Endothelial cell of umbilical vein (primary cell): ENCODE data around the gene CCDC183. TPM values are rescaled to one million over a fixed set of nuclear protein-coding genes. Genes with fewer than 3 reads are reported as not detected.
"Not testable (repeated sequence)": the region's sequence is repeated elsewhere in the genome, so short reads cannot be mapped to it uniquely, and the experiment has no call there.

Experiments
- BruUV-seq: library from RNA; stranded (reverse); fragments of 400-500 nt; replicated peaks from 2 replicates; lab custom pipeline; 2021; lab: Mats Ljungman, UMichigan
- CTCF ChIA-PET: fragments of 300-600, 350-600 bp; sonication (Branson Sonifier 250); formaldehyde crosslinking; loops from one replicate; lab custom pipeline; 2021; ENCODE audit warnings: antibody characterized with exemption, inconsistent platforms; lab: Charles Lee
- POLR2A ChIA-PET: fragments of 300-600, 350-600 bp; sonication (Branson Sonifier 250); formaldehyde crosslinking; loops from one replicate; lab custom pipeline; 2021; ENCODE audit warnings: antibody characterized with exemption, inconsistent platforms; lab: Charles Lee
- DNase-seq: peaks from one replicate; pipeline ENCODE4 v3.0.0-alpha.2; 2011; ENCODE audit warnings: low read depth, low spot score
- FAIRE-seq: peaks from 2 replicates; lab custom pipeline; 2011; peaks lifted over from hg19 to GRCh38; lab: Jason Lieb, UNC
- H2AFZ ChIP-seq: 2 replicates; pipeline ENCODE4 v1.6.0; 2012; ENCODE audit warnings: low read depth, low read length, control low read depth, inconsistent platforms
- H3K27ac ChIP-seq: 2 replicates; pipeline ENCODE4 v1.5.1; 2011; ENCODE audit warnings: low read depth, mild to moderate bottlenecking, control low read depth, low read length, moderate library complexity; ENCODE audit not compliant: insufficient read depth
- H3K27me3 ChIP-seq, 2 experiments: 2 replicates each; pipeline versions ENCODE4 v1.6.0 to v1.6.1; 2011; ENCODE audit warnings: low read length in 2 of 2, mixed read lengths in 1 of 2; ENCODE audit not compliant: control insufficient read depth in 2 of 2, insufficient read depth in 2 of 2
- H3K36me3 ChIP-seq, 2 experiments: 2 replicates in 1 of 2; 3 replicates in 1 of 2; pipeline ENCODE4 v1.5.1; 2011; ENCODE audit warnings: low read length in 2 of 2, mild to moderate bottlenecking in 1 of 2, moderate library complexity in 1 of 2; ENCODE audit not compliant: control insufficient read depth in 2 of 2, insufficient read depth in 2 of 2; ENCODE audit errors: extremely low read depth in 1 of 2
- H3K4me1 ChIP-seq: 3 replicates; pipeline ENCODE4 v1.5.1; 2011; ENCODE audit warnings: mild to moderate bottlenecking, low read length; ENCODE audit not compliant: control insufficient read depth, insufficient read depth; ENCODE audit errors: extremely low read depth
- H3K4me2 ChIP-seq: 2 replicates; pipeline ENCODE4 v1.6.1; 2011; ENCODE audit warnings: low read length, control low read depth, mixed read lengths; ENCODE audit not compliant: insufficient read depth
- H3K4me3 ChIP-seq, 3 experiments: fragments of 200-600 bp in 1 of 3; sonication (generic), shearing (Covaris generic) in 1 of 3; replicated peaks in 1 of 3; 2 replicates each; pipeline ENCODE4 v1.5.1; 2011 to 2016; ENCODE audit warnings: control low read depth in 3 of 3, low read length in 3 of 3, mild to moderate bottlenecking in 2 of 3, inconsistent platforms in 1 of 3, low read depth in 1 of 3, moderate library complexity in 1 of 3; ENCODE audit not compliant: insufficient read depth in 1 of 3
- H3K79me2 ChIP-seq: 2 replicates; pipeline ENCODE4 v1.6.0; 2012; ENCODE audit warnings: low read length, inconsistent platforms; ENCODE audit not compliant: control insufficient read depth, insufficient read depth
- H3K9ac ChIP-seq: replicated peaks from 2 replicates; pipeline ENCODE3; 2011; ENCODE audit warnings: low read length, control low read depth; ENCODE audit not compliant: insufficient read depth; ENCODE audit errors: extremely low read depth
- H3K9me1 ChIP-seq: replicated peaks from 3 replicates; pipeline ENCODE4 v1.6.0; 2011; ENCODE audit warnings: mild to moderate bottlenecking, low read length; ENCODE audit not compliant: control insufficient read depth, insufficient read depth; ENCODE audit errors: extremely low read depth
- H3K9me3 ChIP-seq: replicated peaks from 2 replicates; pipeline ENCODE4 v1.5.1; 2012; ENCODE audit warnings: low read length, inconsistent platforms; ENCODE audit not compliant: control insufficient read depth, insufficient read depth
- H4K20me1 ChIP-seq: replicated peaks from 2 replicates; pipeline ENCODE3; 2011; ENCODE audit warnings: mild to moderate bottlenecking, low read length; ENCODE audit not compliant: control insufficient read depth, insufficient read depth; ENCODE audit errors: extremely low read depth
- EZH2 ChIP-seq: IDR thresholded peaks from 2 replicates; pipeline ENCODE4 v1.6.1; 2012; ENCODE audit warnings: borderline replicate concordance, low read depth, mild to moderate bottlenecking, moderate library complexity, low read length, inconsistent platforms; ENCODE audit not compliant: severe bottlenecking
- FOS ChIP-seq: IDR thresholded peaks from 2 replicates; pipeline ENCODE4 v1.6.1; 2011; ENCODE audit warnings: mild to moderate bottlenecking, low read length, moderate library complexity, borderline replicate concordance; ENCODE audit not compliant: insufficient read depth
- GATA2 ChIP-seq: IDR thresholded peaks from 2 replicates; pipeline ENCODE4 v1.7.0; 2011; ENCODE audit warnings: low read depth, mild to moderate bottlenecking, moderate library complexity, mixed read lengths, low read length; ENCODE audit not compliant: insufficient read length, insufficient read depth
- JUN ChIP-seq: IDR thresholded peaks from 2 replicates; pipeline ENCODE4 v1.6.1; 2011; ENCODE audit warnings: borderline replicate concordance, low read depth; ENCODE audit not compliant: insufficient read length, insufficient read depth
- MYC ChIP-seq: IDR thresholded peaks from one replicate; pipeline ENCODE4 v1.6.1; 2011; ENCODE audit warnings: mild to moderate bottlenecking, low read depth, low read length
- POLR2A ChIP-seq: IDR thresholded peaks from 2 replicates; pipeline ENCODE4 v1.6.1; 2012; ENCODE audit warnings: low read depth, mild to moderate bottlenecking, control low read depth, low read length
- POLR2AphosphoS5 ChIP-seq: IDR thresholded peaks from 2 replicates; pipeline ENCODE4 v1.6.1; 2012; ENCODE audit warnings: low read depth, mild to moderate bottlenecking, control low read depth, low read length, moderate library complexity; ENCODE audit not compliant: insufficient read depth
- dilution Hi-C: fragments of 300-500 bp; cut with MboI; formaldehyde crosslinking; loops from one replicate; pipeline ENCODE4 v1.15.0; 2019; ENCODE audit warnings: low sequenced_read_pairs; ENCODE audit not compliant: extremely low pct_ligation_motif_present
- intact Hi-C: fragments of 100-400 bp; cut with micrococcal nuclease; formaldehyde crosslinking; loops from one replicate; pipeline ENCODE4 v1.10.0; 2022
- polyA plus RNA-seq, 4 experiments: library from polyadenylated mRNA; depleted of rRNA in 3 of 4; stranded (reverse) in 3 of 4; unstranded in 1 of 4; fragments of >200 nt; gene quantifications; 2 replicates each; pipeline versions ENCODE4 v1.2.1 to v1.2.3, GENCODE V29; 2011 to 2012; ENCODE audit warnings: missing spikeins in 1 of 4
- total RNA-seq: library from RNA; stranded (reverse); gene quantifications from 2 replicates; pipeline ENCODE4 v1.2.3, GENCODE V29; 2021
- TF ChIP-seq, protein P1 (sequence below), 2 donors: IDR thresholded peaks; 1 replicate in 1 of 2; 2 replicates in 1 of 2; pipeline ENCODE4 v1.5.1; 2011; ENCODE audit warnings: low read length in 2 of 2, mild to moderate bottlenecking in 2 of 2, moderate library complexity in 2 of 2, control low read depth in 1 of 2, inconsistent platforms in 1 of 2, low read depth in 1 of 2; ENCODE audit not compliant: insufficient read depth in 1 of 2; ENCODE audit errors: extremely low read depth in 1 of 2
- TF ChIP-seq, protein P2 (sequence below): IDR thresholded peaks from 2 replicates; pipeline ENCODE4 v1.6.1; 2011; ENCODE audit not compliant: insufficient read depth, insufficient read length

Gene CCDC183
- total and polyA plus RNA-seq, 2 donors (not counting 3 experiments of a cell fraction or from before 2014, with no cell fraction given) = 0.50 TPM; not detected in 1

- H3K27ac ChIP-seq = no peak overlapping the region
- H3K79me2 ChIP-seq = no peaks in the 10 kb centered on the region
- BruUV-seq = no TSS peak
- H3K9me3 ChIP-seq = no peaks in the 10 kb centered on the region
- H3K36me3 ChIP-seq = peaks cover under 1 to 13% of the 10 kb centered on the region in 2 experiments
- H3K4me3 ChIP-seq = no peak overlapping the region
- peaks cover 3% of the 10 kb centered on the region for H3K4me1 ChIP-seq
- H2AFZ ChIP-seq = no peak overlapping the region
- FAIRE-seq (no peak), DNase-seq (no peak)
- TF ChIP-seq, protein P1, sequence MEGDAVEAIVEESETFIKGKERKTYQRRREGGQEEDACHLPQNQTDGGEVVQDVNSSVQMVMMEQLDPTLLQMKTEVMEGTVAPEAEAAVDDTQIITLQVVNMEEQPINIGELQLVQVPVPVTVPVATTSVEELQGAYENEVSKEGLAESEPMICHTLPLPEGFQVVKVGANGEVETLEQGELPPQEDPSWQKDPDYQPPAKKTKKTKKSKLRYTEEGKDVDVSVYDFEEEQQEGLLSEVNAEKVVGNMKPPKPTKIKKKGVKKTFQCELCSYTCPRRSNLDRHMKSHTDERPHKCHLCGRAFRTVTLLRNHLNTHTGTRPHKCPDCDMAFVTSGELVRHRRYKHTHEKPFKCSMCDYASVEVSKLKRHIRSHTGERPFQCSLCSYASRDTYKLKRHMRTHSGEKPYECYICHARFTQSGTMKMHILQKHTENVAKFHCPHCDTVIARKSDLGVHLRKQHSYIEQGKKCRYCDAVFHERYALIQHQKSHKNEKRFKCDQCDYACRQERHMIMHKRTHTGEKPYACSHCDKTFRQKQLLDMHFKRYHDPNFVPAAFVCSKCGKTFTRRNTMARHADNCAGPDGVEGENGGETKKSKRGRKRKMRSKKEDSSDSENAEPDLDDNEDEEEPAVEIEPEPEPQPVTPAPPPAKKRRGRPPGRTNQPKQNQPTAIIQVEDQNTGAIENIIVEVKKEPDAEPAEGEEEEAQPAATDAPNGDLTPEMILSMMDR (IDR thresholded peaks at IDR 0.05; ENCODE audit: extremely low read depth in 1 of 2, insufficient read depth in 1 of 2, low read depth in 1 of 2, low read length in 2 of 2) = no peak
- TF ChIP-seq POLR2A = no peak
- no peak for TF ChIP-seq MYC
- no peak for TF ChIP-seq POLR2AphosphoS5
- TF ChIP-seq, protein P2, sequence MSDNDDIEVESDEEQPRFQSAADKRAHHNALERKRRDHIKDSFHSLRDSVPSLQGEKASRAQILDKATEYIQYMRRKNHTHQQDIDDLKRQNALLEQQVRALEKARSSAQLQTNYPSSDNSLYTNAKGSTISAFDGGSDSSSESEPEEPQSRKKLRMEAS = no peak
- TF ChIP-seq EZH2 = no peak
- TF ChIP-seq FOS = no peak
- no peak for TF ChIP-seq GATA2
- no peak for TF ChIP-seq JUN
- no peaks in the 10 kb centered on the region for H4K20me1 ChIP-seq
- dilution Hi-C loops (no loop called here), intact Hi-C loops (no loop called here)
- no peak overlapping the region for H3K9ac ChIP-seq
- no peaks in the 10 kb centered on the region for H3K9me1 ChIP-seq
- ChIA-PET CTCF (no interaction called here), POLR2A (no interaction called here)
- H3K27me3 ChIP-seq = no peaks in the 10 kb centered on the region
- no peak overlapping the region for H3K4me2 ChIP-seq
Observed at GRCh38 chr9:136837146-136837855, 41.2 kb downstream of the CCDC183 start.

DNA sequence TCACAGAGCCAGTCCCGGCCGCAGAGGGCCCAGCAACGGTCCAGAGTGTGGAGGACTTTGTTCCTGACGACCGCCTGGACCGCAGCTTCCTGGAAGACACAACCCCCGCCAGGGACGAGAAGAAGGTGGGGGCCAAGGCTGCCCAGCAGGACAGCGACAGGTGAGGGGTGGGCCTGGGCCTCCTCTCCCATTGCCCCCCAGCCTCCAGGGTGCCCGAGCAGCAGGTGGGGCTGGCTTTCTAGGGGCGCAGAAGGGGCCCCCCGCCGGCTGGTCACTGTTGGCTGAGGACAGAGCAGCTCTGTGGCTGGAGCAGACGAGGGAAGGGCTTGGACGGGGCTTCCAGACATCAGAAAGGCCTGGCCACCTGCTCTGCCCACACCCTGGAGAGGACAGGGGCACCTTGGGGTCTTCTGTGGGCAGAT lies 41.7 kb downstream of the CCDC183 start:
- H3K9me1 ChIP-seq, BruUV-seq, FAIRE-seq, CTCF ChIA-PET, dilution Hi-C loops, H3K4me1 ChIP-seq, H3K4me3 ChIP-seq, H3K4me2 ChIP-seq, H3K27me3 ChIP-seq, H2AFZ ChIP-seq, DNase-seq, H3K9me3 ChIP-seq, intact Hi-C loops, H4K20me1 ChIP-seq, H3K27ac ChIP-seq, H3K79me2 ChIP-seq, H3K9ac ChIP-seq, POLR2A ChIA-PET: not testable (repeated sequence)
- H3K36me3 ChIP-seq = peaks cover 0 to 13% of the 10 kb centered on the region in 2 experiments
